MCF 10A (cell line): Measurements from ENCODE around the gene SHROOM3. TPM values are rescaled to one million over a fixed set of nuclear protein-coding genes. Genes with fewer than 3 reads are reported as not detected.

Source experiments
- BruUV-seq: library from RNA; stranded (reverse); fragments of 400-500 nt; replicated peaks from 2 replicates; lab custom pipeline; 2021; lab: Mats Ljungman, UMichigan
- CTCF ChIA-PET: fragments of 300-600 bp; sonication (Branson Sonifier 250); formaldehyde crosslinking; extraction: SDS; loops from one replicate; lab custom pipeline; 2021; ENCODE audit warnings: antibody characterized with exemption, inconsistent platforms; lab: Yijun Ruan, JAX
- POLR2A ChIA-PET: fragments of 300-600, 350-650 bp; sonication (Branson Sonifier 250); formaldehyde crosslinking; extraction: SDS; loops from one replicate; lab custom pipeline; 2020; ENCODE audit warnings: antibody characterized with exemption, inconsistent platforms; lab: Yijun Ruan, JAX
- DNase-seq: peaks from one replicate; pipeline ENCODE4 v3.0.0-alpha.2; 2018; ENCODE audit not compliant: unreplicated experiment
- H3K27ac Mint-ChIP-seq: one replicate; pipeline ENCODE4 v1.8.0; 2022; ENCODE audit warnings: mild to moderate bottlenecking, low read depth, mixed read lengths; ENCODE audit not compliant: unreplicated experiment
- H3K27me3 Mint-ChIP-seq: one replicate; pipeline ENCODE4 v1.8.0; 2022; ENCODE audit warnings: mixed read lengths; ENCODE audit not compliant: insufficient read depth, unreplicated experiment
- H3K36me3 Mint-ChIP-seq: one replicate; pipeline ENCODE4 v1.8.0; 2022; ENCODE audit warnings: mild to moderate bottlenecking, moderate library complexity, mixed read lengths; ENCODE audit not compliant: insufficient read depth, unreplicated experiment
- H3K4me1 Mint-ChIP-seq: one replicate; pipeline ENCODE4 v1.8.0; 2022; ENCODE audit warnings: mixed read lengths; ENCODE audit not compliant: insufficient read depth, unreplicated experiment
- H3K4me3 Mint-ChIP-seq: one replicate; pipeline ENCODE4 v1.8.0; 2022; ENCODE audit warnings: mild to moderate bottlenecking, moderate library complexity, mixed read lengths; ENCODE audit not compliant: unreplicated experiment
- H3K9me3 Mint-ChIP-seq: one replicate; pipeline ENCODE4 v1.8.0; 2022; ENCODE audit warnings: mixed read lengths; ENCODE audit not compliant: unreplicated experiment
- intact Hi-C: fragments of 100-400 bp; cut with micrococcal nuclease; formaldehyde crosslinking; loops from 2 replicates; pipeline ENCODE4 v1.14.1; 2022
- total RNA-seq: library from RNA; stranded (reverse); gene quantifications from 2 replicates; pipeline ENCODE4 v1.2.3, GENCODE V29; 2022
- TF ChIP-seq, protein P1 (sequence below): fragments of 200-600 bp; IDR thresholded peaks from one replicate; pipeline ENCODE4 v1.8.0; 2022; ENCODE audit warnings: antibody characterized with exemption, mild to moderate bottlenecking; ENCODE audit not compliant: unreplicated experiment

SHROOM3 gene
- total RNA-seq, 1 experiment from 2014 or later = 20.7 TPM

DNA sequence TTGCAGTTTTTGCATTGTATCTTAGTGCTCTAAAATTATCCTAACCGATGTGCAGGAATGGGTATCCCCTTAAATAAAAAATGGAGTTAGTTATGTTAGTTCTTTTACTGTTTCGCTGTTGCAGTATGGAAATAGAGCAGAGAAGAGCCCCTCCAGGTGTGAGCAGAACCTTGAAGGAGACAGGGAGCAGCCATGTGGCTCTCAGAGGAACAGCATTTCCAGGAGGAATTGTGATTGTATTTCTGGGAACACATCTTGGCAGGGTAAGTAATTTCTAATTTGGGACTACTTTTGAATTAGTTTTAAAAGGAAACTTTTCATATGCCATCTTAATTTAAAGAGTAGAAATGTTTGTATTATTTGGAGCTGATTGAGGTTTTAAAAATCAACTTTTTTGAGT, 8.8 kb upstream of the SHROOM3 start:
- Mint-ChIP-seq H3K27me3 (no peaks in the 10 kb centered on the region), H3K36me3 (no peaks in the 10 kb centered on the region), H3K27ac (peak overlapping the region; percentile 31), H3K4me1 (no peaks in the 10 kb centered on the region), H3K9me3 (no peaks in the 10 kb centered on the region), H3K4me3 (no peak overlapping the region)
- peak; percentile 31 for DNase-seq
- TF ChIP-seq, protein P1, sequence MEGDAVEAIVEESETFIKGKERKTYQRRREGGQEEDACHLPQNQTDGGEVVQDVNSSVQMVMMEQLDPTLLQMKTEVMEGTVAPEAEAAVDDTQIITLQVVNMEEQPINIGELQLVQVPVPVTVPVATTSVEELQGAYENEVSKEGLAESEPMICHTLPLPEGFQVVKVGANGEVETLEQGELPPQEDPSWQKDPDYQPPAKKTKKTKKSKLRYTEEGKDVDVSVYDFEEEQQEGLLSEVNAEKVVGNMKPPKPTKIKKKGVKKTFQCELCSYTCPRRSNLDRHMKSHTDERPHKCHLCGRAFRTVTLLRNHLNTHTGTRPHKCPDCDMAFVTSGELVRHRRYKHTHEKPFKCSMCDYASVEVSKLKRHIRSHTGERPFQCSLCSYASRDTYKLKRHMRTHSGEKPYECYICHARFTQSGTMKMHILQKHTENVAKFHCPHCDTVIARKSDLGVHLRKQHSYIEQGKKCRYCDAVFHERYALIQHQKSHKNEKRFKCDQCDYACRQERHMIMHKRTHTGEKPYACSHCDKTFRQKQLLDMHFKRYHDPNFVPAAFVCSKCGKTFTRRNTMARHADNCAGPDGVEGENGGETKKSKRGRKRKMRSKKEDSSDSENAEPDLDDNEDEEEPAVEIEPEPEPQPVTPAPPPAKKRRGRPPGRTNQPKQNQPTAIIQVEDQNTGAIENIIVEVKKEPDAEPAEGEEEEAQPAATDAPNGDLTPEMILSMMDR = peak; percentile 22
- intact Hi-C loops = loop anchor here (1.0 to 5.0 kb wide), 2 partner anchors 119 to 246 kb away; partner anchors contain the start of gene STBD1
- ChIA-PET CTCF (interaction anchor here (0.8 to 4.7 kb wide), 8 partner anchors 13 to 253 kb away, joined by 3 to 33 read pairs (median 4); partner anchors contain the start of gene STBD1), POLR2A (interaction anchor here (0.6 to 1.7 kb wide), 2 partner anchors 119 to 120 kb away, joined by 3 to 4 read pairs; partner anchors contain the start of gene STBD1)
- no TSS peak for BruUV-seq

DNA sequence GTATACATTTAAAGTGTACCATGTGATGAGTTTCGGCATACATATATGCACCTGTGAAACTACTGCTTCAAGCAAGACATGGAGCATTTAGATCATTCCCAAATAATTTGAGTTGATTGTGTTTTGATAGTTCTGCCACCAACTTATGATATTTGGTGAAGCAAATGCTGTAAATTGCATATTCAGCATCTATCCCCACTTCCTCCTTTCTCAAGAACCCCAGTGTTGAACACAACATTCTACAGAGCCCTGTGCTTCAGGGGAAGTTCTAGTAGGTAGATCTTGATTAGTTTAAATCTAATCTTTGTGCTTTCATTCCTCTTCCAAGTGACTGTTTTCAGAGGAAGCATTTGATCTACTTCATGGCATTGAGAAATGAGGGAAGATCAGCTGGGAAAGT, 5.4 kb upstream of the SHROOM3 start:
- Mint-ChIP-seq H3K27ac (no peak overlapping the region), H3K4me1 (peaks cover 8% of the 10 kb centered on the region), H3K4me3 (no peak overlapping the region), H3K9me3 (no peaks in the 10 kb centered on the region), H3K36me3 (no peaks in the 10 kb centered on the region), H3K27me3 (no peaks in the 10 kb centered on the region)
- BruUV-seq = no TSS peak
- no peak for DNase-seq
- intact Hi-C loops = loop anchor here (1.0 to 10.0 kb wide), 4 partner anchors 122 to 615 kb away; partner anchors contain the start of gene STBD1
- POLR2A ChIA-PET = interaction anchor here (0.6 kb wide), 1 partner anchor 16 kb away, joined by 3 read pairs; no protein-coding TSS in a partner anchor
- TF ChIP-seq, protein P1 = no peak
- CTCF ChIA-PET = interaction anchor here (0.6 to 9.9 kb wide), 13 partner anchors 11 to 676 kb away, joined by 3 to 294 read pairs (median 4); no protein-coding TSS in a partner anchor

DNA sequence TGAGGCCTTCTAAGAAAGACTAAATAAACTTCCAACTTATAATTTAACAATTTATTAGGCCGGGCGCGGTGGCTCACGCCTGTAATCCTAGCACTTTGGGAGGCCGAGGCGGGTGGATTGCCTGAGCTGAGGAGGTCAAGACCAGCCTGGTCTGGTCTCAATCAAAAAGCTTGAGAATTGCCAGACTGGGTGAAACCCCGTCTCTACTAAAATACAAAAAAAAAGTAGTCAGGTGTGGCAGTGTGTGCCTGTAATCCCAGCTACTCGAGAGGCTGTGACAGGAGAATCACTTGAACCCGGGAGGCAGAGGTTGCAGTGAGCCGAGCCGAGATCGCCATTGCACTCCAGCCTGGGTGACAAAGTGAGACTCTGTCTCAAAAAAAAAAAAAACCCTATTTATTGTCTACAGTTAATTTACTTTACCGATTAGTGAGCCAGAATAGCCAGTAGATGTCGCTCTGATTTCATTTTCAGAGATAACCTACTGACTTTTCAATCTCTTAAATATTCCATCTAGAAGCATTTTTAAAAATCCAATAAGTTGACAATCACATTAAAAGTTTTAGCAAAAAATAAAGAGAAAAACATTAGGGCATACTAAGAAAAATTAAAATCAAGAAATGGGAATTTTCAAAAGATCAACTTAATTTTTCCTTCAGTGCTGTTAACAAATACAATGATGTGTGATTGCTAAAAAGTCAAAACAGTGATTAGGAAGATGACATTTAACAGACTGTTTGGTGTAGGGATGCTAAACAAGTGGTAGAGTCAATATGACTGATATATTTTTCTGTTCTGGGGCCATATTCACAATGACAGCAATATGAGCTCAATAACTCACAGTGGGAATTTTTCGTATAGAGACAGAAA, 4.3 kb upstream of the SHROOM3 start:
- no TSS peak for BruUV-seq
- Mint-ChIP-seq H3K27ac (no peak overlapping the region), H3K4me1 (peaks cover 19% of the 10 kb centered on the region), H3K4me3 (no peak overlapping the region), H3K27me3 (no peaks in the 10 kb centered on the region), H3K9me3 (no peaks in the 10 kb centered on the region), H3K36me3 (no peaks in the 10 kb centered on the region)
- POLR2A ChIA-PET = interaction anchor here (0.6 to 8.4 kb wide), 4 partner anchors 69 to 557 kb away, joined by 3 to 76 read pairs (median 6); no protein-coding TSS in a partner anchor
- CTCF ChIA-PET = interaction anchor here (0.6 to 9.9 kb wide), 42 partner anchors 9 to 1240 kb away, joined by 3 to 294 read pairs (median 4); partner anchors contain the start of genes CCDC158, NUP54 and STBD1
- intact Hi-C loops = loop anchor here (1.0 to 10.0 kb wide), 4 partner anchors 75 to 614 kb away; no protein-coding TSS in a partner anchor
- peak; percentile 66 for DNase-seq
- TF ChIP-seq, protein P1 = peak; percentile 75
